OCI-LY3 (cell line): ENCODE measurements around the gene PTCD2.

Experiments used
- H2AFZ ChIP-seq: fragments of 200-600, 300-600 bp; shearing (Covaris generic); 2 replicates; pipeline ENCODE4 v1.6.0; 2014; ENCODE audit warnings: antibody characterized with exemption, low read depth, low read length
- H3K27ac ChIP-seq: fragments of 200-600, 300-600 bp; sonication (generic); 2 replicates; pipeline ENCODE4 v1.5.1; 2014; ENCODE audit warnings: mild to moderate bottlenecking, low read length, moderate library complexity, mixed read lengths
- H3K27me3 ChIP-seq: fragments of 200-600, 300-600 bp; sonication (generic); 2 replicates; pipeline ENCODE4 v1.6.1; 2014; ENCODE audit warnings: low read depth, low read length, mixed read lengths
- H3K36me3 ChIP-seq: fragments of 200-600, 300-600 bp; sonication (generic); replicated peaks from 2 replicates; pipeline ENCODE3; 2014; ENCODE audit warnings: low read depth, low read length, mixed read lengths
- H3K4me1 ChIP-seq: fragments of 300-600, 200-600 bp; sonication (generic); 2 replicates; pipeline ENCODE4 v1.6.1; 2014; ENCODE audit warnings: low read length, mixed read lengths
- H3K4me2 ChIP-seq: fragments of 200-600, 300-600 bp; sonication (generic); 2 replicates; pipeline ENCODE4 v1.6.1; 2014; ENCODE audit warnings: low read length, mixed read lengths
- H3K4me3 ChIP-seq: fragments of 300-600, 200-600 bp; sonication (generic); 2 replicates; pipeline ENCODE4 v1.5.1; 2014; ENCODE audit warnings: antibody characterized with exemption, mild to moderate bottlenecking, low read length, moderate library complexity
- H3K79me2 ChIP-seq: fragments of 300-600, 200-600 bp; shearing (Covaris generic); 2 replicates; pipeline ENCODE4 v1.6.1; 2014; ENCODE audit warnings: mild to moderate bottlenecking, low read length, mixed read lengths
- H3K9ac ChIP-seq: fragments of 300-600, 200-600 bp; shearing (Covaris generic); 2 replicates; pipeline ENCODE4 v1.6.0; 2014; ENCODE audit warnings: mild to moderate bottlenecking, low read length, moderate library complexity
- H3K9me3 ChIP-seq: fragments of 200-600, 300-600 bp; shearing (Covaris generic); 2 replicates; pipeline ENCODE4 v1.6.1; 2014; ENCODE audit warnings: low read length, mixed read lengths; ENCODE audit not compliant: insufficient read depth
- H4K20me1 ChIP-seq: fragments of 200-600, 300-600 bp; sonication (generic); 2 replicates; pipeline ENCODE4 v1.6.1; 2016; ENCODE audit warnings: low read length, mixed read lengths; ENCODE audit not compliant: insufficient read depth
- EZH2phosphoT487 ChIP-seq: fragments of 200-600 bp; shearing (Covaris generic); IDR thresholded peaks from 2 replicates; pipeline ENCODE4 v1.6.1; 2018; ENCODE audit warnings: antibody characterized with exemption, mixed run types, low read depth
- TF ChIP-seq, protein P1 (sequence below): fragments of 200-600, 300-600 bp; sonication (generic); IDR thresholded peaks from 2 replicates; pipeline ENCODE4 v1.5.1; 2014; ENCODE audit warnings: antibody characterized with exemption, low read length, low read depth

The PTCD2 gene

DNA sequence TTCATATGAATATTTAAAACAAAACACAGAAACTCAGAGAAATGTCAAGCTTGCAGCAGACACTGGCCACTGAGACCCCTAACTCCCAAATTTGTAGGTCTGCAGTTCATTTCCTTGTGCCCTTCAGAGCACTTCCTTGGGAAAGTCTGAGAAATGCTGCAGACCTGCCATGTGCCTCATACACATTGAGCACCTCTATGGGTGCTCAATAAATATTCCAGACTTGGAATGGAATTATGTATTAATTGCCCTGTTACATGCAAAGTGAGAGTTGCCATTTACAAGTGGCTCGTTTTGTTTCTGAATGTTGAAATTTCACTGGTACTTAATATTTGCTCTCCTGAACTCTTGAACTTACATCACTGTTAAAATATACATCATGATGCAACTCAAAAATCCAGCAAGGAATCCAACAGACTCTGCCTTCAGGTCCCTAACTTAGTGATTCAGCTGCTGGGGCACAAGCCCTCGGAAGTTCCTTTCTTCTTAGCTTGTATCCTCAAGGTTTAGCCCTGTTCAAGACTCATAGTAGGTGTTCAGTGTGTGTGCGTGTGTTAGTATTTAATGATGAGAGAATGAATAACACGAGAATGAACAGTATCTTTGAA lies 90.6 kb downstream of the PTCD2 start:
- Histone ChIP-seq H3K79me2 (no peaks in the 10 kb centered on the region), H4K20me1 (no peaks in the 10 kb centered on the region), H3K9ac (no peak overlapping the region), H3K4me3 (no peak overlapping the region), H3K27ac (no peak overlapping the region), H2AFZ (no peak overlapping the region), H3K9me3 (no peaks in the 10 kb centered on the region), H3K4me1 (no peaks in the 10 kb centered on the region), H3K36me3 (no peaks in the 10 kb centered on the region), H3K27me3 (peaks cover 23% of the 10 kb centered on the region), H3K4me2 (no peak overlapping the region)
- TF ChIP-seq, protein P1, sequence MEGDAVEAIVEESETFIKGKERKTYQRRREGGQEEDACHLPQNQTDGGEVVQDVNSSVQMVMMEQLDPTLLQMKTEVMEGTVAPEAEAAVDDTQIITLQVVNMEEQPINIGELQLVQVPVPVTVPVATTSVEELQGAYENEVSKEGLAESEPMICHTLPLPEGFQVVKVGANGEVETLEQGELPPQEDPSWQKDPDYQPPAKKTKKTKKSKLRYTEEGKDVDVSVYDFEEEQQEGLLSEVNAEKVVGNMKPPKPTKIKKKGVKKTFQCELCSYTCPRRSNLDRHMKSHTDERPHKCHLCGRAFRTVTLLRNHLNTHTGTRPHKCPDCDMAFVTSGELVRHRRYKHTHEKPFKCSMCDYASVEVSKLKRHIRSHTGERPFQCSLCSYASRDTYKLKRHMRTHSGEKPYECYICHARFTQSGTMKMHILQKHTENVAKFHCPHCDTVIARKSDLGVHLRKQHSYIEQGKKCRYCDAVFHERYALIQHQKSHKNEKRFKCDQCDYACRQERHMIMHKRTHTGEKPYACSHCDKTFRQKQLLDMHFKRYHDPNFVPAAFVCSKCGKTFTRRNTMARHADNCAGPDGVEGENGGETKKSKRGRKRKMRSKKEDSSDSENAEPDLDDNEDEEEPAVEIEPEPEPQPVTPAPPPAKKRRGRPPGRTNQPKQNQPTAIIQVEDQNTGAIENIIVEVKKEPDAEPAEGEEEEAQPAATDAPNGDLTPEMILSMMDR: no peak
- TF ChIP-seq EZH2phosphoT487: no peak

DNA sequence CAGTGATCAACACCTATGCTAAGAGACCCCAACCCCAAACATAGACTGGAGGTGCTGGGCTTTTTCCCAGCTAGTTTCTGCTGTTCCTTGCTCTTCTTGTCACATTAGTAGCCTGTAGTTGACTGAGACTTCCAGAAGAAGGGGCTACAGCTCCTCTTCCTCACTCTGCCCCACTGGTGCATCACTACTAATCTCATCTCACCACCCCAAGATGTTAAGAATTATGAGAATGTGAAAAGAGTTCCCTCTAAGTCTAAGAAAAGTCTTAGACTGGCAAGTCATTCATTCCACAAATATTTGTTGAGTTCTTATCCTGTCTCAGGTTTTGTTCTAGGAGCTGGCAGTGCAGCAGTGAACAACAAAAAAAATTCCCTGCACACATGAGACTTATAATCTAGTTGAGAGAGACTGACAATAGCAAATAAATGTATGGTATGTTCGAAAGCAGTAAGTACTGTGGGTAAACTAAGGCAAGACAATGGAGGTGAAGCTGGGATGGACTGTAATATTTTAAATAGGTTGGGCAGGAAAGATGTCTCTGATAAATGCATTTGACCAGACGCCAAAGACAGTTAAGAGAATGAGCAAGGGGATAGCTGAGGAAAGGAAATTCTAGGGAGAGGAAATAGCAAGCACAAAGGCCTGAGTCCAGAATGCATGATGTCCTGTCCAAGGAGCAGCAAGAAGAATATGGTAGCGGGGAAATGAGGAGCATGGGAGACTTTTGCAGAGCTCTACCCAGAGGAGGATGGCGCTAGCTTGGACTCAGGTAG lies 92.3 kb downstream of the PTCD2 start:
- no peaks in the 10 kb centered on the region for H4K20me1 ChIP-seq
- no peak for TF ChIP-seq EZH2phosphoT487
- H3K27ac ChIP-seq: no peak overlapping the region
- H3K4me2 ChIP-seq: no peak overlapping the region
- H2AFZ ChIP-seq: no peak overlapping the region
- no peaks in the 10 kb centered on the region for H3K79me2 ChIP-seq
- peaks cover 23% of the 10 kb centered on the region for H3K27me3 ChIP-seq
- no peaks in the 10 kb centered on the region for H3K9me3 ChIP-seq
- no peaks in the 10 kb centered on the region for H3K4me1 ChIP-seq
- no peak overlapping the region for H3K4me3 ChIP-seq
- no peaks in the 10 kb centered on the region for H3K36me3 ChIP-seq
- no peak overlapping the region for H3K9ac ChIP-seq

DNA sequence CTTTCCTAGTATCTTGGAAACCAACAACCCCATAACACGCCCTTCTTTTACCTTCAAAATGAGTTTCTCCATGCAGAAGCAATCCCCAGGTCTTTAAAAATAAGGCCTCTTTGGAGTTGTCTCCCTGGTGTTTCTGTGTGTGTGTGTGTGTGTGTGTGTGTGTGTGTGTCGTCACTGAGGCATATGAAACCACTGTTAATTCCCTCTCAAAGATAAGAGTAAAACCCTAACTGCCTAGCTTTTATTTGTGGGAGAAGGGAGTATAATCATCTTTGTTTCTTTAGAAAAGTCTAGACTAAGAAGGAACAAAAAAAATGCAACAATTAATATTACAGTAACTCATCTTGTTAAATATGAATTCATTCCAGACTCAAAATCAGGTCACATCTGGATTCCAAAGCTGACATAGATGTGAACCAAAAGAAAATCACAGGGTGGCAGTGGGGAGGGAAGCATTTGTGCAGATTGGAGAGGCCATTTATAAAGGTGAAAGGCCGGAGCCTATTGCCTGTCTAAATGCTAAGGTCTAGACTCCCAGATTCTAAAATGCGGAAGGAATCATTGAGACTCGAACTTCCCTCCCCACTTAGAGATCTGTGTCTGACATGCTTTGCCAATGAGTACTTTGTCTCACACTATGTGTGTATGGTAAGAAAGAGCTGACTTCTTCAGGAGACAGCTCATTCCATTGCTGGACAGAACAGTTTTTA lies 95.6 kb downstream of the PTCD2 start:
- Histone ChIP-seq H3K27me3 (peaks cover 20% of the 10 kb centered on the region), H3K4me2 (no peak overlapping the region), H3K36me3 (no peaks in the 10 kb centered on the region), H4K20me1 (no peaks in the 10 kb centered on the region), H3K4me3 (no peak overlapping the region), H3K4me1 (no peaks in the 10 kb centered on the region), H3K27ac (no peak overlapping the region), H2AFZ (no peak overlapping the region), H3K9ac (no peak overlapping the region), H3K79me2 (no peaks in the 10 kb centered on the region), H3K9me3 (no peaks in the 10 kb centered on the region)
- TF ChIP-seq, protein P1: no peak
- TF ChIP-seq EZH2phosphoT487: no peak

DNA sequence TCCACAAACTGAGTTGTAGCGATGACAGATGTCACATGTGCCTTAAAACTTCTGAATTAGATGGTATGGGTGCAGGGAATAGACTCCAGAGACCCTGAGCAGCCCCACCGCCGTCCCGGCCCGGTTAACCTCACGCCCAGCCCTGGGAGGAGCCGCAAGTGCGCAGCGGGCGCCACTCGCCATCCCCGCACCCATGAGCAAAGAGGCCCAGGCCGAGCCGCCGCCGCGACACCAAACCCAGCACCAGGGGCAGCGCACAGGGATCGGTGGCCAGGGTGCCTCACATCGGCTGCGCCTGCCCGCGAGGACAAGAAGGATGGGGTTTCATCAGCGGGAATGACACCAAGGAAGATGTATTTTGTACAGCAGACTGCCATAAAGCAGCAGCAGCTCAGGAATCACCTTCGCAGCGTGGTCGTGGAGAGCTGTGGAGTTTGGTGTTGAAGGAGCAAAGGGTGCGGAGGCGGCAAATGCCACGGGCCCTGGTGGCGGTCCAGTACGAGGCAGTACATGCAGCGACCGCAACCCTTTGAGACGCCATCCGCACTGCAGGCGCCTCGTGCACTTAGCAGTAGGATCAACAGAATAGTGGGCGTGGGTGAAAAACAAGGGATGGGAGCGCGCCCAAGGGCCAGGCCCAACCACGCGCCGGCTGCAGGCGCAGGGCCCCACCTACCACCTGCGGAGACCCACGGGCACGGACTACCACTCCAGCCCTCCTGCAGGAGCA lies 97.3 kb downstream of the PTCD2 start:
- Histone ChIP-seq H3K36me3 (no peaks in the 10 kb centered on the region), H3K79me2 (no peaks in the 10 kb centered on the region), H3K27me3 (peaks cover 9% of the 10 kb centered on the region; the same call in 1 of the 2 replicates), H3K4me3 (no peak overlapping the region), H3K4me1 (no peaks in the 10 kb centered on the region), H3K27ac (no peak overlapping the region), H3K9me3 (no peaks in the 10 kb centered on the region), H3K4me2 (no peak overlapping the region), H3K9ac (no peak overlapping the region), H4K20me1 (no peaks in the 10 kb centered on the region), H2AFZ (no peak overlapping the region)
- TF ChIP-seq, protein P1: no peak
- no peak for TF ChIP-seq EZH2phosphoT487
